GM23248 (cell line): Measurements from ENCODE around the gene PFDN1.

Source experiments
- EZH2 ChIP-seq: fragments of 200-600 bp; sonication (generic); IDR thresholded peaks from 2 replicates; pipeline ENCODE4 v1.6.1; 2018; ENCODE audit warnings: antibody characterized with exemption, mild to moderate bottlenecking; ENCODE audit not compliant: insufficient read depth, poor library complexity, severe bottlenecking
- EZH2phosphoT487 ChIP-seq: fragments of 200-600 bp; sonication (generic); IDR thresholded peaks from 2 replicates; pipeline ENCODE4 v1.6.1; 2018; ENCODE audit warnings: antibody characterized with exemption, moderate library complexity, mild to moderate bottlenecking, low read depth; ENCODE audit not compliant: insufficient read depth

DNA sequence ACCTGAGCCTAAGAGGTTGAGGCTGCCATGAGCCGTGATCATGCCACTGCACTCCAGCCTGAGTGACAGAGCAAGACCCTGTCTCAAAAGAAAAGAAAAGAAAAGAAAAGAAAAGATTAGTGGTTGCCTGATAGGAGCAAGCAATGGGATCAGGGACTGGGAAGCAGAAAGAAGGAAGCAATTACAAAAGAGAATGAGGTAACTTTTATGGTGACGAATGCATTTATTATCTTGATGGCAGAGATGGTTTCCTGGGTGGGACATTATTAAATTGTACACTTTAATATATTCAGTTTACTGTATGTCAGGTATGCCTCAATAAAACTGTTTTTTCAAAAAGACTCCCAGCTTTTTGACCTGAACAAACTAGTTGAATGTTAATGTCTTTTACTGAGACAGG lies 7.5 kb upstream of the PFDN1 start:
- no peak for TF ChIP-seq EZH2phosphoT487
- no peak for TF ChIP-seq EZH2
